GM12872 (cell line): ENCODE data around the gene PIGN.
A peak's percentile ranks its signal among the peaks of the same experiment; 100 is the strongest.

Source experiments
- CTCF ChIP-seq: IDR thresholded peaks from 3 replicates; pipeline ENCODE4 v1.5.1; 2011; ENCODE audit warnings: low read depth, mild to moderate bottlenecking, low read length, moderate library complexity; ENCODE audit not compliant: insufficient read depth

The PIGN gene

GRCh38 chr18:62198259-62198658, 11.4 kb upstream of the PIGN start:
- no peak for TF ChIP-seq CTCF

GRCh38 chr18:62196980-62197379, 10.1 kb upstream of the PIGN start:
- no peak for TF ChIP-seq CTCF

DNA sequence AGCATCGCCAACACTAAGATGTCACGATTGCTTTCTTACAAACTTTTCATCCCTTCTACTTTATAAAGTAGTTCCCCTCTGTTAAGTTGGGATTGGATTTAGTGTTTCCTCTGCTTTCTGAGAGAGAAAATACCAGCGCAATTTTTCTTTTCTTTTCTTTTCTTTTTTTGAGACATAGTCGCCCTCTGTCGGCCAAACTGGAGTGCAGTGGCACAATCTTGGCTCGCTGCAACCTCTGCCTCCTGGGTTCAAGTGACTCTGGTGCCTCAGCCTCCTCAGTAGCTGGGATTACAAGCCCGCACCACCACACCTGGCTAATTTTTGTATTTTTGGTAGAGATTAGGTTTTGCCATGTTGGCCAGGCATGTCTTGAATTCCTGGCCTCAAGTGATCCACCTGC, 9.2 kb upstream of the PIGN start:
- no peak for TF ChIP-seq CTCF

DNA sequence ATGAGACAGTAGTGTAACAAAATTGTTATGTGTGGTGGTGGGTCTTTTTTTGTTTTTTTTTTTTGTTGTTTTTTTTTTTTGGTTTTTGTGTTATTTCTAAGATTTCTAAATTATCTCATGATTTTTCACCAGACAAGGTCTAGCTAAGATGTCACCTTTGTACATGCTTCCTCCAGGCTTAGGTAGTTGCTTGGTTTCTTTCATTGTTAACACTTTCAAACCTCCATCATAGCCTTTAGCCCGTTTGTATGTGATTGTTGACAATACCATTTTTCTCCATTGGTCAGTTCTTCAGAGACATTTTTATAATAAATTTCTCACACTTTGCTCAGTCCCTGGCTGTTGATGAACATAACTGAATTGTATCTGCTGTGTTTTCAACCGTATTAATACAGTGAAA, 2.4 kb upstream of the PIGN start:
- no peak for TF ChIP-seq CTCF

- peak; percentile 34; the same call in 2 of the 3 replicates for TF ChIP-seq CTCF
These were observed 971 bp upstream of the PIGN start for GRCh38 chr18:62187543-62188510.

- no peak for TF ChIP-seq CTCF
These were observed 420 bp downstream of the PIGN start for GRCh38 chr18:62186499-62186773.

DNA sequence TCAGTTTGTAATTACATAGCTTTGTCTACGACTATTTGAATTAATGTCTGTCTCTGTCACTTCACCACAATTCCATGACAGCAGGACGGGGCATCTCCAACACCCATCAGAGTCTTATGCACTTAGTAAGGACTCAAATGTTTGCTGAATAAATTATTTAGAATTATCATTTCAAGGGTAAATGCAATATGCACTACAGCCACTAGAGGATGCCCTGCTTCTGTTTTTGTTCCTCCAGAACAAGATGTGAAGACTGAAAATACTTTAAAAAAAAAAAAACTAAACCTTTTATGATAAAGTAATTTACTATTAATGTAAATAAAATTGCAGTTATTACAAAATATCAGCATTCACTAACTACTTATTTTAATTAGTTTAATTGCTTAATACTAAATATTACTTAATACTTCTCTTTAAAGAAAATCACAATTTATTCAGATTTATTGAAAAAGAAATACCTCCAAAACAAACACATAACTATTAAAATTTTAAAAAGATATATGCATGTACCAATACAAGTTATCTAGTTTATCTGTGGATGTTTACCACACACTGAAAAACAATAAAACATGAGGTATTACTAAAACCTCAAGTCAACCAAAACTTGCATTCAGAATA, 3.2 kb downstream of the PIGN start:
- peak; percentile 87 for TF ChIP-seq CTCF
